ENCODE measurements around the gene OSBP2.

OSBP2 gene

GRCh38 chr22:30804626-30805025 lies 110.0 kb downstream of the OSBP2 start:
- no peak overlapping the region for H3K4me3 ChIP-seq (ENCODE audit: low read depth, low read length)
- no peak for TF ChIP-seq CTCF (IDR thresholded peaks at IDR 0.05; ENCODE audit: low read depth, low read length, missing control alignments)
- in situ Hi-C loops (cut with HindIII; ENCODE audit: low sequenced_read_pairs): loop anchor here (5.0 kb wide), 1 partner anchor 38 kb away; no protein-coding TSS in a partner anchor
- no peak for DNase-seq (ENCODE audit: low read depth)

GRCh38 chr22:30806391-30806861 lies 111.8 kb downstream of the OSBP2 start:
- H3K4me3 ChIP-seq (ENCODE audit: low read depth, low read length): no peak overlapping the region
- DNase-seq (ENCODE audit: low read depth): peak; percentile 23
- in situ Hi-C loops (cut with HindIII; ENCODE audit: low sequenced_read_pairs): no loop called here
- no peak for TF ChIP-seq CTCF (IDR thresholded peaks at IDR 0.05; ENCODE audit: low read depth, low read length, missing control alignments)

- in situ Hi-C loops (cut with HindIII; ENCODE audit: low sequenced_read_pairs): no loop called here
- no peak overlapping the region for H3K4me3 ChIP-seq (ENCODE audit: low read depth, low read length)
- TF ChIP-seq CTCF (IDR thresholded peaks at IDR 0.05; ENCODE audit: low read depth, low read length, missing control alignments): no peak
- peak; percentile 11 for DNase-seq (ENCODE audit: low read depth)
Measured at GRCh38 chr22:30809086-30809485, 114.4 kb downstream of the OSBP2 start.

- no peak for DNase-seq (ENCODE audit: low read depth)
- in situ Hi-C loops (cut with HindIII; ENCODE audit: low sequenced_read_pairs): no loop called here
- no peak overlapping the region for H3K4me3 ChIP-seq (ENCODE audit: low read depth, low read length)
- no peak for TF ChIP-seq CTCF (IDR thresholded peaks at IDR 0.05; ENCODE audit: low read depth, low read length, missing control alignments)
Measured at GRCh38 chr22:30810105-30810504, 115.4 kb downstream of the OSBP2 start.

GRCh38 chr22:30813936-30814335 lies 119.3 kb downstream of the OSBP2 start:
- TF ChIP-seq CTCF (IDR thresholded peaks at IDR 0.05; ENCODE audit: low read depth, low read length, missing control alignments): no peak
- H3K4me3 ChIP-seq (ENCODE audit: low read depth, low read length): no peak overlapping the region
- DNase-seq (ENCODE audit: low read depth): no peak
- in situ Hi-C loops (cut with HindIII; ENCODE audit: low sequenced_read_pairs): no loop called here

GRCh38 chr22:30816413-30816812 lies 121.7 kb downstream of the OSBP2 start:
- no peak overlapping the region for H3K4me3 ChIP-seq (ENCODE audit: low read depth, low read length)
- in situ Hi-C loops (cut with HindIII; ENCODE audit: low sequenced_read_pairs): no loop called here
- no peak for TF ChIP-seq CTCF (IDR thresholded peaks at IDR 0.05; ENCODE audit: low read depth, low read length, missing control alignments)
- no peak for DNase-seq (ENCODE audit: low read depth)

GRCh38 chr22:30821381-30821780 lies 126.7 kb downstream of the OSBP2 start:
- in situ Hi-C loops (cut with HindIII; ENCODE audit: low sequenced_read_pairs): no loop called here
- H3K4me3 ChIP-seq (ENCODE audit: low read depth, low read length): no peak overlapping the region
- no peak for DNase-seq (ENCODE audit: low read depth)
- TF ChIP-seq CTCF (IDR thresholded peaks at IDR 0.05; ENCODE audit: low read depth, low read length, missing control alignments): no peak

Data from astrocyte of the cerebellum (primary cell).